SK-N-MC (cell line): ENCODE data around the gene NUP88.

Source experiments
- EZH2 ChIP-seq: fragments of 200-600 bp; sonication (generic); IDR thresholded peaks from one replicate; pipeline ENCODE4 v1.6.1; 2017; ENCODE audit warnings: antibody characterized with exemption
- FOXP2 ChIP-seq: optimal IDR thresholded peaks from 2 replicates; pipeline ENCODE3; 2011; ENCODE audit warnings: mild to moderate bottlenecking, moderate library complexity; ENCODE audit not compliant: insufficient read depth; ENCODE audit errors: extremely low read length, control extremely low read depth
- POLR2AphosphoS5 ChIP-seq: IDR thresholded peaks from 2 replicates; pipeline ENCODE4 v1.6.1; 2012; ENCODE audit warnings: mild to moderate bottlenecking, low read depth, low read length, borderline replicate concordance

- no peak for TF ChIP-seq EZH2
- no peak for TF ChIP-seq POLR2AphosphoS5
- no peak for TF ChIP-seq FOXP2
Measured at GRCh38 chr17:5439446-5439764, 19.9 kb upstream of the NUP88 start.
